ENCODE measurements around the gene NCF2. TPM values are rescaled to one million over a fixed set of nuclear protein-coding genes. Genes with fewer than 3 reads are reported as not detected.

Gene NCF2
- polyA plus RNA-seq, 3 donors: 2.0 to 3.1 (median 3.1) TPM

DNA sequence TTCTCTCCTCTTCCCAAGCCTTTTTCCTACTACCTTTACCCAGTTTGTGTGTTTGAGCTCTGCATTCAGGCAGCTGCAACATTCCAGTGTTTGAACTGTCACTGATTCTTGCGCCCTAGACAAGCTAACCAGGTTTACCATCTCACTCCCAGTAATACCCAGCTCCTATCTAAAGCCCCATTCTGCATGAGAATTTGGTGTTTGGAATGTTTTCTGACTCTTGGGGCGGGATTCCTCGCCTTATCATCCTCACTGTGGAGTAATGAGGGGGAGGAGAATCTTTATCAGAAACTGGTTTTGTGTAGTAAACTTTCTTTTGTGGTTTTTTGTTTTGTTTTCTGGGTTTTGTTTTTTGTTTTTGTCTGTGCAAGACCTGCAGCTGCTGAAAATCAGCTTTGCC, 36.5 kb downstream of the NCF2 start:
- no peak for DNase-seq

DNA sequence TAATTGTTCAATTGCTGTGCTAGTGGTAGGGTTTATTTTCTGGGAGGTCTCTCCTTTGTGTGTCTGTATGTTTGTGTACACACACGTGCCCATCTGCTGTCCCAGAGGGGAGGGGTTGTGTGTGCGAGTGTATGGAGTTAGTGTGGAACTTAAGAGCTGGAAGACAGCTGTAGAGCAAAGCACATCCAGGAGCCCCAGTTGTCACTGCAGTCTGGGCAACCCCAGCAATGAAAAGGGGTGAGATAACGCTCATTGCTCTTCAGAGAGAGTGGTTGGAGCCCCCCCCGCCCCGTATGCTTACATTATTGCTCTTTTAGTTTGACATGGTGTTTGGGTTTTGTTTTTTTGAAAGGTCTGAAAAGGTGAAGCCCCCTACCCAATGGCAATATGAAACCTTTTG, 36.9 kb downstream of the NCF2 start:
- no peak for DNase-seq

DNA sequence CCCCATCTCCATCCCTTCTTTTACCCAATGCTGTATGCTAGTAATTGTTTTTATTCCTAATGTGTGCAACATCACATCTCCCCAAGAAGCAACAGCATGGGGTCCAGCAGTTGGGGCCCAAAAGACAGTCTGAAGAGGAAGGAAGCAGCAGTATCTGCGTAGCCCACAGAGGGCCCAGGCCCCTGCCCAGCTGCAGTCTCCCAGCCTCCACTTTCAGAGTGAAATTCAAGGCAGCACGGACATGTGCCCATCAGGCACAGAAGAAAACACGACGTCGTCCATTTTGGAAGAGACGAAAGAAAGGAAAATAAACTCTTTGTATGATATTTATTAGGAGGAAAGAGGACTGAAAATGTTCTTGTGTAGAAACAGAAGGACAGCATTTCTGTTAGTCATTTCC, 37.4 kb downstream of the NCF2 start:
- no peak for DNase-seq

DNA sequence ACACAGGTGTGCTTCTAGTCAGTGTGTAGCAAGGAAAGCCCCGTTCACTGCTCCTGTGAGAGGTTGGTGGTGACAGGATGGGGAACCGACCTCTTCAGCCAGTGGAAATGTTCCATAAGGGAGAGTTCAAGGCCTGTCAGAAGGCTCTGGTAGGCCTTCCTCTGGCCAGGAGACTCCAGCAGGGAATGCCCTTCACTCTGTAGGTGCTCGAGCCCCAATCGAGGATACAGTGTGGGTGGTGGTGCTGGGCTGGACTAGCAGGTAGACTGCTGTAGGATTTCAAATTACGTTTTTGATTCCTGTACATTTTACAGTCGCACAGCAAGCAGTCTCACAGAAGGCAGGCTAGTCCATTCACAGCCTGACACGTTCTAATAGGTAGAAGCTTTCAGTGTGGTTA, 37.8 kb downstream of the NCF2 start:
- no peak for DNase-seq

DNA sequence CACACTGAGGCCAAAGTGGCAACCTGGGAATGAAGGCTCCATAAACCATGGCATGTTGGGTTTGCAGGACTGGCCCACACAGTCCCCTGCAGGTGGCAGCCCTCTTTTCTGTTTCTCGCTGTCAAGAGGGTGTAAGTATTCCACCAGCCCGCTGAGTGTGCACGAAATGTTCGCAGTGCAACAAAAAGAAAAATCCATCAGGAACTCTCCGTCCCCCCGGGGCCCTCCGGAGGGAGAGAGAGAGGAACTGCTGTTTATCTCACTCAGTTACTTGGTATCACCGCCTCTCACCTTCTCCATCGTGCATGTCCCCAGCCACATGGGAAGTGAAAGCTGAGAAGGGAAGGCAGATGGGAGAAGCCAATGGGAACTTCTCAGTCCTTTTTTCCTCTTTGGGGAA, 38.3 kb downstream of the NCF2 start:
- DNase-seq: no peak

DNA sequence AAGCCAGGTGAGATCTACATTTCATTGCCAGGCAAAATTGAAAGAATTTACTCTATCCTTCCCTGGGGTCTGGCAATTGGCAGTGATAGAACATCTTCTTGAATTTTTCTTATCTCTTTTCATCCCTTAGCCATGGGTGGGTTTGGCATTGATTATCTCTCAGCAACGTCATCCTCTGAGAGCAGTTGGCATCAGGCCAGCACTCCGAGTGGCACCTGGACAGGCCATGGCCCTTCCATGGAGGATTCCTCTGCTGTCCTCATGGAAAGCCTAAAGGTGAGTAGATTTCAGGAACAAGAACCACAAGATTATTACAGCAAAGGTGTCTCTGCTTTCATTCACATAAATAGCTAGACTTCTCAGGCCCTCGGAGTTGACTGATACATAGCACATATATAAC, 39.3 kb downstream of the NCF2 start:
- no peak for DNase-seq

DNA sequence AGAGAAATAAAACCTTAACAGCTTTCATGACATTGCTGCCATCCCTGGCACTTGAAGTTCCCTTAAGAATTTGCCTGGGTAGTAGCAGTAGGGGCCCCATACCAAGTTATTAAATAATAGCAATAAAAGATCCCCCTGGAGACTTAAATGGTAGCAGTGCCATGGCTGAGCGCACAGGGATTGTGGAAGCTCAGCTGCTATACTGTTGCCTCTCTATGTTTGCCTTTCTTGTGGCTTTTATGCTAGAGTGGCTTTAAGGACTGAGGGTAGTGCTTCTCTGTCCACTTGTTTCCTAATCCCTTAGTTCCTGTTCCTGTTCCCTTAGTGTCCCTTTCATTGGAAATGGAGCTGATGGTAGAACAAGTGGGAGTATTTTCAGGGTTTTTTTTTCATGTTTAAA, 42.1 kb downstream of the NCF2 start:
- no peak for DNase-seq

DNA sequence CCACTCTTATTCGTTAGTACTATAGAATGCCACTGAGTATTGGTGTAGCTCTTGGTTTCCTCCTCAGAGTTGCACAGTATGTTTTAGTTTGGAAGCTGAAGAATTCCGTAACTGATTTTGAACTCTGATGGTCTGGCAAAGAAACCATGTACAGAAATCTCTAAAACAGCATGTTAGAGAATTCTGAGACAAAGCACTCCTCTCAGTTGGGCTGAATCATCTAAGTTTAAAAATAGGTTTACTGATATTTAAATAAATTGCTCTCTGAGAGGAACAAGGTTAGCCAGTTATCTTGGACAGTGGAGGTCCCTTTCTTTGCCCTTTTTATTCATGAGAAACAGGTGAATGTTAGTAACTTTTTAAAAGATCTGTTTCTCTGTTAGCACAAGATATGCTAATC, 43.8 kb downstream of the NCF2 start:
- DNase-seq: no peak

DNA sequence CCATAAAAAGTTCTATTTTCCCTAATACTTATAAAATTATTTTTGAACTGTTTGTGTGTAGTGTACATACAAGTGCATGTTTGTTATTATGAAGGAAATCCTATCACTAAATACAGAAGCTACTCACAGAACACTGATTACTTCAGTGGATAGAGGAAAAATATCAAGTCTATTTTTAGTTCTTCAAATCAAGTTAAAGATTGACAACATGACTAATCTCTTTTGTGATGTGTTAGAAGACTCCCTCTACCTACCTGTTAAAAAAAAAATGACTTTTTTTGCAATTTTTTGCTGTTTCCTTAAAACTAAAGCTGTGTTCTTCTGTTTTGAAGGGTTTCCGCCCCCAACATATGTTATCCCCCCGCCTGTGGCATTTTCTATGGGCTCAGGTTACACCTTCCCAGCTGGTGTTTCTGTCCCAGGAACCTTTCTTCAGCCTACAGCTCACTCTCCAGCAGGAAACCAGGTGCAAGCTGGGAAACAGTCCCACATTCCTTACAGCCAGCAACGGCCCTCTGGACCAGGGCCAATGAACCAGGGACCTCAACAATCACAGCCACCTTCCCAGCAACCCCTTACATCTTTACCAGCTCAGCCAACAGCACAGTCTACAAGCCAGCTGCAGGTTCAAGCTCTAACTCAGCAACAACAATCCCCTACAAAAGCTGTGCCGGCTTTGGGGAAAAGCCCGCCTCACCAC, 45.5 kb downstream of the NCF2 start:
- DNase-seq: peak; percentile 30

DNA sequence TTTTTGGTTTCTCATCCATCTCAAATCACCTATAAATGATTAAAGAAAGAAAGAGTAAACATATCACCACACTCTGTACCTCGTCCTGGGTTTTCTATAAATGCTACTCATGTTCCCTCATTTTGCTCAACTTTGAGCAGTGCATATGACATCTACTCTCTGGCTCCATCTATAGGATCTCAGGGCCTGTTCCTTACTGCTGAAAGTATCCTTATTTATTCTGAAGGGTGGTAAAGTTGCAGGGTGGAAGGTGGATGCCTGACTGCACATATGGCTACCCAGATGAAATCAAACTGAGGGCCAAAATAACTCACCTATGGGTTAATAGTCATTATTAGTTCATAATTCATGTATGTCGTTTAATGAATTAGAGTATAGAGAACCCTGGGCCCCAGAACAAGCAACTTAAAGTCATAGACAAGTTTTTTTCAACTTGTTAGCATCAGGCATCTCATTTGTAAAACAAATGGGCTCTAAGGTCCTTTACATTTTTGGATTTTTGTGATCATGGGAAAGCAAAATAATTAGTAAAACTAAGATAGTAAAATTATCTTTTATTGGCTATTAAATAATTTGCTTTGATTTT, 46.5 kb downstream of the NCF2 start:
- peak; percentile 54 for DNase-seq

DNA sequence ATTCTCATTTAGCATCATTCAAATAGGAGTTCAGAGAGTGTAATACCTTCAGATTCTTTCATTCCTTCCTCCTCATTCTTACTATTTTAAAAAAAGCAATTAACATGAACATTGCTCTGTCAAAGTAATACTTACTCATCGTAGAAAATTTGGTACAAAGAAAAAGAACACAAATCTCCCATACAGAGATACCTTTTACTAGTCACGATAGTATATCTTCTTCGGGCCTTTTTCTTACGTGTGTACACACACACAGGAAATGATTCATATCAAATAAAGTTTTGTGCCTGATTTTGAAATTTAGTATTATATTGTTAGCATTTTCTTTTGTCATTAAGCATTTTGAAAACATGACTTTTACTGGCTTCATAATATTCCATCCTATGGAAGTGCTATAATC, 52.9 kb downstream of the NCF2 start:
- DNase-seq: no peak

DNA sequence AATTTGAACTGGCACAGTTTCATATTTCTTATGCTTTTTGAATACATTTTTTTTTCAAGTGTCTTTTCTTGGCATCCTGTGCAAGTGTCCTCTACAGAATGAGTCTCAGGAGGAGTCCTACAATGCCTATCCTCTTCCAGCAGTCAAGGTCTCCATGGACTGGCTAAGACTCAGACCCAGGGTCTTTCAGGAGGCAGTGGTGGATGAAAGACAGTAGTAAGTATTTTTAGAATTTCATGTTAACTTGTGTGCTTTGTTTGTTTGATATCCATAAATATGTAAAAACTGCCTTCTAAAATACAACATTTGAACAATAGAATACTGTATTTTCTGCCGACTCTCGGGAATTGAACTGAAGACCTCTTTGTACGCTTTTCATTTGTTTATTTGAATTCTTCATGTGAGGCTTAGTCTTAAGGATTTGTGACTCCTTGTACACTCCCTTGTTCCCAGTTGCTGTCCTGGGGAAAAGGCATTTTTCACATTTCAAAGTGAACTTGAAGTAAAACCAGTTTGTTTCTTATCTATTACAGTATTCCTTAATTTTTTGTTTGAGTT, 56.6 kb downstream of the NCF2 start:
- DNase-seq: no peak

DNA sequence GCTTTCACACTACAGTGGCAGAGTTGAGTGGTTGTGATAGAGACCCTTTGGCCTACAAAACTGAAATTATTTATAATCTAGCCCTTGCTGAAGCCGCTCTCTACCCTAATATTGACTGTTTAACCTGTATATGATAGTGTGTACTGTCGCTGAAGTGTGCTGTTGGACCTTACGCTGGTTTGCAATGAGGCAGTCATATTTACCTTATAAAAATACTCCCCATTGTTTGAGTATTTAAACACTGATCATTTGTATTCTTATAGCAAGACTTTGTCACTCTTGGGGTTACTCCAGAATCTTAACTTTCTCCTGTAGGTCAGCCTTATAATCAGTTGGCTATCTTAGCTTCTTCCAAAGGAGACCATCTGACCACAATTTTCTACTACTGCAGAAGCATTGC, 61.7 kb downstream of the NCF2 start:
- DNase-seq: no peak

DNA sequence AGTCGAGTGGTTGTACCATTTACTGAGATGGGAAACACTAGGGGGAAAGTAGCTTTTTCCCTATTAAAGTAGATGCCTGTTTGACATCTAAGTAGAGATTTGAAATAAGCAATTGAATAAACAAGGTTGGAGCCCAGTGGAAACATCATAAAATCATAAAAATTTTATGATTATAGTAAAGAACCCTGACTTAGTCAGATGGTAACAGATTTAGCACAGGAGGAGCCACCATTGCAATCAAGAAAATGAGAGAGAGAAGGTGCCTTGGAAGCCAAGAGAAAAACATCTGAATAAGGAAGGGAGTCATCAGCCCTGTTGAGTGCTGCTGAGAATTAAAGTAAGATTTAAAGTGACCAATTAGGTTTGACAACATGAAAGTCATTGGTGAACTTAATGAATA, 68.2 kb downstream of the NCF2 start:
- no peak for DNase-seq

DNA sequence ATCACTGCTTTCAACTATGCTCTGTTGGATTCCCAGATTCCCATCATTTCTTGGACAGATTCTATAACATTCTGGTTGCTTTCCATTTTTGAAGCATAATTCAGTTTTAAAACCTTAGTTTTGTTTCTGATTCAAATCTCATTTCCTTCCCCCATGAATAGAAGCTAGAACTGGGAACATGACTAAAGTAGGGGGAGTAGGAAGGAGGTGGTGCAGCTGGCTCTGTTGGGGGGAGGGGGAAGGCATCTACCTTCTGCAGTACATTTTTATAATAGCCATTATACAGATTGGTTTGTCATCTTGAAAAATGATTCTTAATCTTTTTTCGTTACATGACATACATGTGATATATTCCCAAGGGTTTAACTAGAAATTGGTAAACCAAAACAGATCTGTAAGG, 69.9 kb downstream of the NCF2 start:
- no peak for DNase-seq

DNA sequence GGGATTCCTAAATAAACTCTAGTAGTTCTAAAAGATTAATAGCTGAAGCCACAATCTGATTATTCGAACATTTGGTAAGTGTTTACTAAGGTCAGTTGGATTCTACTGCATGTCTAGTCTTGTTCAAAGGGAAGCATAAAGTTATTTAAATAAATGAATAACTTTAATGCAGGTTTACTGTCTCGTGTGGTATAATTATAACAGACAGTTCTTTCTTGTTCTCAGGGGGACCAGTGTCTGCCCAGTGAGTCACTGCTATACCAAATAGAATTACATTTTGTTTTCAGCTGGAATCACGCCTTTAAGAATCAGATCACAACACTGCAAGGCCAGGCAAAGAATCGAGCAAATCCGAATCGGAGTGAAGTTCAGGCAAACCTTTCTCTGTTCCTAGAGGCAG, 72.9 kb downstream of the NCF2 start:
- no peak for DNase-seq

DNA sequence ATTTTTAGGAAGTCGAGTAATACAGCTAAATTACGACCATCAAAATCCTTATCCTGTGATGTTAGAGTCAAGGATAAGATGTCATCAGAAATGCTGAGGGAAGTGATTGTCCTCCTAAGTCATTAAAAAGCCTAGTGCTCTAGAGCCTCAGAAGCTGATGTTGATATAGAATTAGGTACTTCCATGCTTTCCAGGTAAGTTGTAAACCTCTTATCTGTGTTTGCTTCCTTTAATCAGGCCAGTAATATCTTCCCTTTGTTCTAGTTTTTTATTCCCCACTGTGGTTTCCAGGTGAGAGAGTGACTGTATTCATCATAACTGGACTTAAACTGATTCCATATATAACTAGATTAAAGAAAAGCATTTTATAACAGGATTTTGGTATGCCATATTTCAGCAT, 73.5 kb downstream of the NCF2 start:
- DNase-seq: no peak

DNA sequence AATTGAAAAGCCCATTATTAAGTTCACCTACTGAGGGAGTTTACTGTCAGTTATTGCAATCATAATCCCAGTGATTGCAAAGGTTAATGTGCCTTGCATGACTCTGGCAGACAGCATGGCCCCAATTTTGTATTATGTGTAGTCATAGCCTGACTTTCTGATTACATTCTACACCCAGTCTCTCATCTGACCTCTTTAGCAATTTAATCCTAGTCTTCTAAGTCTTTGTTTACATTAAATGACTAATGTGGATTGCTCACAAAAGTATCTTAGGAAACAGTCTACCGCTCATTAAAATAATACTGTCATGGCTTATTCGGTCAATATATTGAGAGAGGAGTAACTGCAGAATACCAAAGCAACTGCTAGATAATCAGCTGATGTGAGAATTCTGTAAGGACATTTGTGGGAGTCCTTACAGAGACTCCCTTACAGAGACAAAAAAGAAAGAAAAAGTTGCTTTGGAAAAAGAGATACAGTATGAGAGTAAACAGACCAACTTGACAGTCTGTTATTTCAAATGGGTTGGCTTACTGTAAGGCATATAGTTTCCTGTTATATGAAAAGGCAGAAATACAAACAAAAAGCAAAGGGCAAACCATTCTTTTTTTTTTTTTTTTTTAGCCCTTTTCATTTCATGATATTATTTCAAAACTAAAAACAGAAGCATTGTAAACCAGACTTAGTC, 75.1 kb downstream of the NCF2 start:
- no peak for DNase-seq

DNA sequence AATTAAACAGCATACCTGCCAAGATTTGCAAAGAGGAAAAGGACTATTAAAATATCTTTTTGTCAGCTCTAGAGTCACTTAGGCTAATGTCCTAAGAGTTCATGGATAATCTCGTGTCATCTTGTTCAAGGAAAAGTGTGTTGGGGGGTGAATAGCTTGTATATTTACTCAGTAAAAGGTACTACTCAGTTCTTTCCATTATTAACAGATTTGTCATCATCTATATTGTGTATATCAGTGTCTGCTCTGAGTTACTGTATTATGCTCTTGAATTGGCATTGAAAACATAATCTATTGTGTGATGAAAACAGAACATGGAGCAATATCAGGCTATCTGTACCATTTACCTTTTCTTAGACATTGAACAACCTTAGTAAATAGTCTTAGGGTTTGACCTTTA, 76.0 kb downstream of the NCF2 start:
- DNase-seq: no peak

DNA sequence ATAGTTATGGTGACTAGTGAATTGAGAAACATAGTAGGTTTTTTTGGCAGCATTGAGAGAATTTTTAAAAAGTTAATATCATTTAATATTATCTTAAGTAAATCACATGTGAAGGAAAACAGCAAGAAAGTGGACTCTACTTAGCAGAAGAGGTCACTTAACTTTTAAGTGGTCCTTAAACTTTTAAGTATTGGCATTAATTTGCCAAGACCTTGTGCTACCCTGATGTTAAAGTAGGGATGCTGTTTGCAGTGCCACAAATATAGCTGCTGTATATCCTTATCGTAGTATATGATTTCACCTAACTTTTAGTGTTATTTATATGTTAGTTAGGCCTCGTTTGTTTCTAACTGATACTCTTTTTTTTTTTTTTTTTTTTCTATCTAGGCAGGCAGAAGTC, 77.8 kb downstream of the NCF2 start:
- no peak for DNase-seq

DNA sequence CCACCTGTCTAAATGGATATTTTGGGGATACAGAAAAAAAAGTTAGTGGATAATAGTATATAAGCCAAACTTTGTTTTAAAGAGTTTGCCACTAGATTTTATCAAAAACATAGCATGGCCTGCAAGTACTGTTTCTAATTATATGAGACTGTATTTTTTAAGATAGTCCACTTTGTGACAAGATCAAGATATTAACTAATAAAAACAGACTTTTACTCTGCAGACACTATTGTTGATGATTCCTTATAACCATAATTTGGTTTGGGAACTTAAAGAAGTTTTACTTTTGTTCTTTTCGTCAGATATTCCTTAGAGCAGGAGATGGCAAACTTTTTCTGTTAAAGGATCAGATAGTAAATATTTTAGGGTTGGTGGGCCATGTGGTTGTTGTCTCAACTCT, 81.6 kb downstream of the NCF2 start:
- DNase-seq: no peak

DNA sequence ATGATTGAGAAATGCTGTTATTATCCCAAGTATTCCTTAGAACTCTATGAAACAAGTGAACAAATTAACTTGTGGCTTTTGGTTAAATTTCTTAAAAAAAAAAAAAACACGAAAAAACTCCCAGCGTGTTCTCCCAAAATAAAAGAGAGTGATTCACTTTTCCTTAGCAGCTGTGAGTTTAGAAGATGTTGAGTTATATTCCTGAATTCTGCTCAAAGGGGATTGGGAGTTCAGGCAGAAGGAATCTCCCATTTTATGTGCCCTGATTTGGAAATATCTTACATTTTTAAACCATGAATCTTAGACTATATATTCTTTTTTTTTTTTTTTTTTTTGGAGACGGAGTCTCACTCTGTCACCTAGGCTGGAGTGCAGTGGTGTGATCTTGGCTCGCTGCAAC, 83.7 kb downstream of the NCF2 start:
- DNase-seq: no peak
